ENCODE measurements around the gene ZNF710. TPM values are rescaled to one million over a fixed set of nuclear protein-coding genes. Genes with fewer than 3 reads are reported as not detected.

ZNF710 gene
- total and polyA plus RNA-seq, 9 of the 15 experiments (the other 6 are each of a cell fraction or from before 2014, with no cell fraction given): 0.56 to 14.2 (median 5.2) TPM

- TF ChIP-seq CHD7 (IDR thresholded peaks at IDR 0.05; ENCODE audit: low read depth, low read length): no peak
- no peak for TF ChIP-seq HDAC8 (tag; IDR thresholded peaks at IDR 0.05)
- TF ChIP-seq JUND (IDR thresholded peaks at IDR 0.05; ENCODE audit: borderline replicate concordance, low read depth, low read length): peak; percentile 44
- TF ChIP-seq JUND (tag; IDR thresholded peaks at IDR 0.05; ENCODE audit: borderline replicate concordance, low read depth, low read length): peak; percentile 38; the same call in 1 of the 3 replicates
- no peak for TF ChIP-seq HMBOX1 (IDR thresholded peaks at IDR 0.05)
- TF ChIP-seq SP2 (IDR thresholded peaks at IDR 0.05; ENCODE audit: extremely low read depth, low read depth, low read length, poor library complexity, severe bottlenecking): no peak
- TF ChIP-seq ZNF830 (CRISPR knock-in tag; IDR thresholded peaks at IDR 0.05): no peak
- TF ChIP-seq, protein P1, sequence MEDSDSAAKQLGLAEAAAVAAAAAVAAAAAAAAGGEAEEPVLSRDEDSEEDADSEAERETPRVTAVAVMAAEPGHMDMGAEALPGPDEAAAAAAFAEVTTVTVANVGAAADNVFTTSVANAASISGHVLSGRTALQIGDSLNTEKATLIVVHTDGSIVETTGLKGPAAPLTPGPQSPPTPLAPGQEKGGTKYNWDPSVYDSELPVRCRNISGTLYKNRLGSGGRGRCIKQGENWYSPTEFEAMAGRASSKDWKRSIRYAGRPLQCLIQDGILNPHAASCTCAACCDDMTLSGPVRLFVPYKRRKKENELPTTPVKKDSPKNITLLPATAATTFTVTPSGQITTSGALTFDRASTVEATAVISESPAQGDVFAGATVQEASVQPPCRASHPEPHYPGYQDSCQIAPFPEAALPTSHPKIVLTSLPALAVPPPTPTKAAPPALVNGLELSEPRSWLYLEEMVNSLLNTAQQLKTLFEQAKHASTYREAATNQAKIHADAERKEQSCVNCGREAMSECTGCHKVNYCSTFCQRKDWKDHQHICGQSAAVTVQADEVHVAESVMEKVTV (CRISPR knock-in tag; IDR thresholded peaks at IDR 0.05): no peak
- TF ChIP-seq MEF2A (IDR thresholded peaks at IDR 0.05; ENCODE audit: control insufficient read depth, low read depth, low read length): no peak
- no peak for TF ChIP-seq PHB2 (IDR thresholded peaks at IDR 0.05; ENCODE audit: low read depth)
- TF ChIP-seq CREM (IDR thresholded peaks at IDR 0.05; ENCODE audit: low read depth): peak; percentile 94
- TF ChIP-seq XRCC3 (IDR thresholded peaks at IDR 0.05): no peak
- no peak for TF ChIP-seq TRIM28 (IDR thresholded peaks at IDR 0.05)
- no peak for TF ChIP-seq ZNF766 (CRISPR knock-in tag; conservative IDR thresholded peaks at IDR 0.05)
- no peak for TF ChIP-seq FOXP1 (CRISPR knock-in tag; IDR thresholded peaks at IDR 0.05)
- TF ChIP-seq MECOM (CRISPR knock-in tag; IDR thresholded peaks at IDR 0.05): no peak
Observed at GRCh38 chr15:89971592-89971997, 29.5 kb upstream of the ZNF710 start (continued).

Data from K562 (cell line).